ENCODE results near the gene CD2BP2. TPM values are rescaled to one million over a fixed set of nuclear protein-coding genes. Genes with fewer than 3 reads are reported as not detected.
"Not testable (repeated sequence)": the region's sequence is repeated elsewhere in the genome, so short reads cannot be mapped to it uniquely, and the experiment has no call there.

Gene CD2BP2
- total RNA-seq, 1 experiment from 2014 or later = 65.8 TPM

DNA sequence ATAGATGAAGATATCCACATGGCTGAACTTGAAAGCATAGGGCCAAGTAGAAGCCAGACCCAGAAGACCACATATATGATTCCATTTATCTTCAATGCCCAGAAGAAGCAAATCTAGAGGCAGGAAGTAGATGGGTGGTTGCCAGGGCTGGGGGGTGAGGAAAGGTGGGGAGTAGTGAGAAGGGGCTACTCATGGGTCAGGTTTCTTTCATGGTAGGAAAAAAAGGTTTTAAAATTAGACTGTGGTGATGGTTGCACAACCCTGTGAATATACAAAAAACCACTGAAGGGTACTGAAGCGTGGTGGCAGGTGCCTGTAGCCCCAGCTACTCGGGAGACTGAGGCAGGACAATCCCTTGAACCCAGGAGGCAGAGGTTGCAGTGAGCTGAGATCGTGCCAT is 5.4 kb downstream of the CD2BP2 start:
- BruUV-seq (replicated peaks) = no TSS peak
- H3K27me3 Mint-ChIP-seq (ENCODE audit: unreplicated experiment) = no peaks in the 10 kb centered on the region
- no peaks in the 10 kb centered on the region for H3K9me3 Mint-ChIP-seq (ENCODE audit: low read depth, unreplicated experiment)
- TF ChIP-seq, protein P1, sequence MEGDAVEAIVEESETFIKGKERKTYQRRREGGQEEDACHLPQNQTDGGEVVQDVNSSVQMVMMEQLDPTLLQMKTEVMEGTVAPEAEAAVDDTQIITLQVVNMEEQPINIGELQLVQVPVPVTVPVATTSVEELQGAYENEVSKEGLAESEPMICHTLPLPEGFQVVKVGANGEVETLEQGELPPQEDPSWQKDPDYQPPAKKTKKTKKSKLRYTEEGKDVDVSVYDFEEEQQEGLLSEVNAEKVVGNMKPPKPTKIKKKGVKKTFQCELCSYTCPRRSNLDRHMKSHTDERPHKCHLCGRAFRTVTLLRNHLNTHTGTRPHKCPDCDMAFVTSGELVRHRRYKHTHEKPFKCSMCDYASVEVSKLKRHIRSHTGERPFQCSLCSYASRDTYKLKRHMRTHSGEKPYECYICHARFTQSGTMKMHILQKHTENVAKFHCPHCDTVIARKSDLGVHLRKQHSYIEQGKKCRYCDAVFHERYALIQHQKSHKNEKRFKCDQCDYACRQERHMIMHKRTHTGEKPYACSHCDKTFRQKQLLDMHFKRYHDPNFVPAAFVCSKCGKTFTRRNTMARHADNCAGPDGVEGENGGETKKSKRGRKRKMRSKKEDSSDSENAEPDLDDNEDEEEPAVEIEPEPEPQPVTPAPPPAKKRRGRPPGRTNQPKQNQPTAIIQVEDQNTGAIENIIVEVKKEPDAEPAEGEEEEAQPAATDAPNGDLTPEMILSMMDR (IDR thresholded peaks at IDR 0.05; ENCODE audit: unreplicated experiment) = no peak
- H3K4me3 Mint-ChIP-seq (ENCODE audit: low read depth, unreplicated experiment) = no peak overlapping the region
- peaks cover 16% of the 10 kb centered on the region for H3K4me1 Mint-ChIP-seq (ENCODE audit: low read depth, unreplicated experiment)
- H3K36me3 Mint-ChIP-seq (ENCODE audit: insufficient read depth, unreplicated experiment) = peaks cover 60% of the 10 kb centered on the region
- CTCF ChIA-PET = no interaction called here
- intact Hi-C loops (cut with micrococcal nuclease; ENCODE audit: unreplicated experiment) = no loop called here
- no peak for DNase-seq
- no peak overlapping the region for H3K27ac Mint-ChIP-seq (ENCODE audit: unreplicated experiment)

GRCh38 chr16:30348929-30349328 is 6.2 kb downstream of the CD2BP2 start:
- H3K27ac Mint-ChIP-seq (ENCODE audit: unreplicated experiment) = no peak overlapping the region
- peaks cover 53% of the 10 kb centered on the region for H3K36me3 Mint-ChIP-seq (ENCODE audit: insufficient read depth, unreplicated experiment)
- BruUV-seq (replicated peaks) = no TSS peak
- no peaks in the 10 kb centered on the region for H3K9me3 Mint-ChIP-seq (ENCODE audit: low read depth, unreplicated experiment)
- intact Hi-C loops (cut with micrococcal nuclease; ENCODE audit: unreplicated experiment) = no loop called here
- H3K4me3 Mint-ChIP-seq (ENCODE audit: low read depth, unreplicated experiment) = no peak overlapping the region
- DNase-seq = no peak
- CTCF ChIA-PET = interaction anchor here (0.5 kb wide), 1 partner anchor 9 kb away, joined by 3 read pairs; no protein-coding TSS in a partner anchor
- TF ChIP-seq, protein P1 (IDR thresholded peaks at IDR 0.05; ENCODE audit: unreplicated experiment) = no peak
- H3K27me3 Mint-ChIP-seq (ENCODE audit: unreplicated experiment) = no peaks in the 10 kb centered on the region
- H3K4me1 Mint-ChIP-seq (ENCODE audit: low read depth, unreplicated experiment) = peaks cover 9% of the 10 kb centered on the region

DNA sequence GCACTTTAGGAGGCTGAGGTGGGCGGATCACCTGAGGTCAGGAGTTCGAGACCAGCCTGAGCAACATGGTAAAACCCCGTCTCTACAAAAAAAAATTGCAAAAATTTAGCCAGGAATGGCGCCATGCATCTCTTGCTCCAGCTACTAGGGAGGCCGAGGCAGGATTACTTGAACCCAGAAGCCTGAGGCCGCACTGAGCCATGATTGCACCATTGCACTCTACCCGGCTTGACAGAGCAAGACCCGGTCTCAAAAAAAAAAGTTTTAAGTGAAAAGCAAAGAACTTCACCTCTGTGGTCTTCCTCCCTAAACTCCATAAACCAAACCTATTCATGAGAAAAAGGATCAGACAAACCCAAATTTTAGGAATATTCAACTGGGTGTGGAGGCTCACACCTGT is 7.0 kb downstream of the CD2BP2 start:
- H3K36me3 Mint-ChIP-seq (ENCODE audit: insufficient read depth, unreplicated experiment) = peaks cover 44% of the 10 kb centered on the region
- CTCF ChIA-PET = no interaction called here

GRCh38 chr16:30346286-30346685 is 8.8 kb downstream of the CD2BP2 start:
- H3K27ac Mint-ChIP-seq (ENCODE audit: unreplicated experiment) = no peak overlapping the region
- intact Hi-C loops (cut with micrococcal nuclease; ENCODE audit: unreplicated experiment) = no loop called here
- TF ChIP-seq, protein P1 (IDR thresholded peaks at IDR 0.05; ENCODE audit: unreplicated experiment) = no peak
- no peaks in the 10 kb centered on the region for H3K27me3 Mint-ChIP-seq (ENCODE audit: unreplicated experiment)
- no TSS peak for BruUV-seq (replicated peaks)
- CTCF ChIA-PET = no interaction called here
- H3K9me3 Mint-ChIP-seq (ENCODE audit: low read depth, unreplicated experiment) = no peaks in the 10 kb centered on the region
- DNase-seq = no peak
- no peaks in the 10 kb centered on the region for H3K4me1 Mint-ChIP-seq (ENCODE audit: low read depth, unreplicated experiment)
- no peak overlapping the region for H3K4me3 Mint-ChIP-seq (ENCODE audit: low read depth, unreplicated experiment)
- peaks cover 26% of the 10 kb centered on the region for H3K36me3 Mint-ChIP-seq (ENCODE audit: insufficient read depth, unreplicated experiment)

More for the DNA sequence above, 7.0 kb downstream of the CD2BP2 start:
- no peaks in the 10 kb centered on the region for H3K27me3 Mint-ChIP-seq (ENCODE audit: unreplicated experiment)
- no TSS peak for BruUV-seq (replicated peaks)
- H3K4me3 Mint-ChIP-seq (ENCODE audit: low read depth, unreplicated experiment) = no peak overlapping the region
- intact Hi-C loops (cut with micrococcal nuclease; ENCODE audit: unreplicated experiment) = no loop called here
- H3K27ac Mint-ChIP-seq (ENCODE audit: unreplicated experiment) = no peak overlapping the region
- peaks cover under 1% of the 10 kb centered on the region for H3K4me1 Mint-ChIP-seq (ENCODE audit: low read depth, unreplicated experiment)
- H3K9me3 Mint-ChIP-seq (ENCODE audit: low read depth, unreplicated experiment) = no peaks in the 10 kb centered on the region
- no peak for DNase-seq
- TF ChIP-seq, protein P1 (IDR thresholded peaks at IDR 0.05; ENCODE audit: unreplicated experiment) = no peak

GRCh38 chr16:30343491-30343820 is 11.7 kb downstream of the CD2BP2 start:
- CTCF ChIA-PET = interaction anchor here (0.6 kb wide), 1 partner anchor 23 kb away, joined by 3 read pairs; no protein-coding TSS in a partner anchor

More at GRCh38 chr16:30343491-30343820, 11.7 kb downstream of the CD2BP2 start:
- H3K4me3 Mint-ChIP-seq (ENCODE audit: low read depth, unreplicated experiment); H3K27me3 Mint-ChIP-seq (ENCODE audit: unreplicated experiment); H3K4me1 Mint-ChIP-seq (ENCODE audit: low read depth, unreplicated experiment); H3K9me3 Mint-ChIP-seq (ENCODE audit: low read depth, unreplicated experiment); DNase-seq; H3K36me3 Mint-ChIP-seq (ENCODE audit: insufficient read depth, unreplicated experiment); H3K27ac Mint-ChIP-seq (ENCODE audit: unreplicated experiment); intact Hi-C loops (cut with micrococcal nuclease; ENCODE audit: unreplicated experiment); BruUV-seq (replicated peaks): not testable (repeated sequence)
